NT2/D1 (cell line): Measurements from ENCODE around the gene CALML5.

ENCODE experiments used
- DNase-seq: peaks from one replicate; pipeline ENCODE4 v3.0.0-alpha.2; 2011; ENCODE audit warnings: low read depth, low spot score
- H3K27me3 ChIP-seq: 2 replicates; pipeline ENCODE4 v1.6.0; 2011; ENCODE audit warnings: mild to moderate bottlenecking; ENCODE audit not compliant: insufficient read length, insufficient read depth
- H3K36me3 ChIP-seq: 2 replicates; pipeline ENCODE4 v1.6.1; 2011; ENCODE audit warnings: mild to moderate bottlenecking, low read length, mixed read lengths; ENCODE audit not compliant: insufficient read depth, insufficient read length
- H3K4me1 ChIP-seq: 2 replicates; pipeline ENCODE4 v1.5.1; 2011; ENCODE audit not compliant: insufficient read depth, insufficient read length
- H3K4me3 ChIP-seq: 2 replicates; pipeline ENCODE4 v1.5.1; 2011; ENCODE audit warnings: low read depth; ENCODE audit not compliant: insufficient read length
- H3K9ac ChIP-seq: 2 replicates; pipeline ENCODE4 v1.6.0; 2011; ENCODE audit warnings: low read depth; ENCODE audit not compliant: insufficient read length
- H3K9me3 ChIP-seq: 2 replicates; pipeline ENCODE4 v1.5.1; 2011; ENCODE audit warnings: mild to moderate bottlenecking, low read length; ENCODE audit not compliant: insufficient read depth
- SUZ12 ChIP-seq: IDR thresholded peaks from 2 replicates; pipeline ENCODE4 v1.6.1; 2011; ENCODE audit not compliant: insufficient read length, insufficient read depth; ENCODE audit errors: extremely low read depth
- YY1 ChIP-seq: IDR thresholded peaks from 2 replicates; pipeline ENCODE4 v1.6.1; 2011; ENCODE audit not compliant: insufficient read length, insufficient read depth
- ZNF274 ChIP-seq: IDR thresholded peaks from 2 replicates; pipeline ENCODE4 v1.6.1; 2011; ENCODE audit warnings: mild to moderate bottlenecking, low read depth, low read length

Gene CALML5

GRCh38 chr10:5508786-5509185, 9.4 kb upstream of the CALML5 start:
- Histone ChIP-seq H3K36me3 (no peaks in the 10 kb centered on the region), H3K4me1 (no peaks in the 10 kb centered on the region), H3K9ac (no peak overlapping the region), H3K4me3 (no peak overlapping the region), H3K9me3 (no peaks in the 10 kb centered on the region), H3K27me3 (no peaks in the 10 kb centered on the region)
- TF ChIP-seq ZNF274 (no peak), SUZ12 (no peak), YY1 (no peak)
- no peak for DNase-seq

- Histone ChIP-seq H3K4me1 (no peaks in the 10 kb centered on the region), H3K36me3 (no peaks in the 10 kb centered on the region), H3K9me3 (no peaks in the 10 kb centered on the region), H3K27me3 (no peaks in the 10 kb centered on the region), H3K4me3 (no peak overlapping the region), H3K9ac (no peak overlapping the region)
- no peak for DNase-seq
- no peak for TF ChIP-seq ZNF274
- TF ChIP-seq SUZ12, result no peak
- no peak for TF ChIP-seq YY1
Measured at GRCh38 chr10:5508161-5508604, 8.8 kb upstream of the CALML5 start.

GRCh38 chr10:5507649-5508131, 8.3 kb upstream of the CALML5 start:
- Histone ChIP-seq H3K9ac (no peak overlapping the region), H3K4me3 (no peak overlapping the region), H3K36me3 (no peaks in the 10 kb centered on the region), H3K27me3 (no peaks in the 10 kb centered on the region), H3K4me1 (no peaks in the 10 kb centered on the region), H3K9me3 (no peaks in the 10 kb centered on the region)
- no peak for TF ChIP-seq SUZ12
- no peak for DNase-seq

- TF ChIP-seq SUZ12 (no peak), ZNF274 (no peak), YY1 (no peak)
- H3K4me3 ChIP-seq, result no peak overlapping the region
- no peaks in the 10 kb centered on the region for H3K9me3 ChIP-seq
- no peak for DNase-seq
- no peaks in the 10 kb centered on the region for H3K27me3 ChIP-seq
- no peak overlapping the region for H3K9ac ChIP-seq
- no peaks in the 10 kb centered on the region for H3K36me3 ChIP-seq
- no peaks in the 10 kb centered on the region for H3K4me1 ChIP-seq
Measured at GRCh38 chr10:5506751-5507648, 7.6 kb upstream of the CALML5 start.

GRCh38 chr10:5506246-5506645, 6.9 kb upstream of the CALML5 start:
- no peak for DNase-seq
- Histone ChIP-seq H3K4me1 (no peaks in the 10 kb centered on the region), H3K9me3 (no peaks in the 10 kb centered on the region), H3K36me3 (no peaks in the 10 kb centered on the region), H3K27me3 (no peaks in the 10 kb centered on the region), H3K9ac (no peak overlapping the region), H3K4me3 (no peak overlapping the region)
- TF ChIP-seq YY1, result no peak
- TF ChIP-seq ZNF274, result no peak
- no peak for TF ChIP-seq SUZ12

- no peak overlapping the region for H3K4me3 ChIP-seq
- H3K36me3 ChIP-seq, result no peaks in the 10 kb centered on the region
- no peaks in the 10 kb centered on the region for H3K4me1 ChIP-seq
- H3K9me3 ChIP-seq, result no peaks in the 10 kb centered on the region
- no peaks in the 10 kb centered on the region for H3K27me3 ChIP-seq
- H3K9ac ChIP-seq, result no peak overlapping the region
- DNase-seq, result no peak
- TF ChIP-seq ZNF274 (no peak), SUZ12 (no peak), YY1 (no peak)
Measured at GRCh38 chr10:5504146-5505072, 5.0 kb upstream of the CALML5 start.

- Histone ChIP-seq H3K9ac (no peak overlapping the region), H3K4me1 (peaks cover under 1% of the 10 kb centered on the region), H3K36me3 (no peaks in the 10 kb centered on the region), H3K4me3 (no peak overlapping the region), H3K27me3 (no peaks in the 10 kb centered on the region), H3K9me3 (no peaks in the 10 kb centered on the region)
- DNase-seq, result no peak
- no peak for TF ChIP-seq SUZ12
- TF ChIP-seq ZNF274, result no peak
- no peak for TF ChIP-seq YY1
Measured at GRCh38 chr10:5503477-5503835, 4.1 kb upstream of the CALML5 start.
